K562 (cell line): Measurements from ENCODE around the gene MFSD11. TPM values are rescaled to one million over a fixed set of nuclear protein-coding genes. Genes with fewer than 3 reads are reported as not detected.

Experiments
- ARID2 ChIP-seq: fragments of 450-650 bp; IDR thresholded peaks from 2 replicates; pipeline ENCODE4 v1.6.1; 2017; ENCODE audit warnings: antibody characterized with exemption, mild to moderate bottlenecking
- E2F5 ChIP-seq: sonication (generic); formaldehyde crosslinking; IDR thresholded peaks from 2 replicates; pipeline ENCODE4 v1.8.0; 2022; ENCODE audit warnings: mild to moderate bottlenecking, missing genetic modification reagents
- HEY1 ChIP-seq: fragments of 250-450 bp; sonication (Bioruptor Pico); IDR thresholded peaks from 2 replicates; pipeline ENCODE4 v1.5.0; 2020; ENCODE audit warnings: mild to moderate bottlenecking, moderate library complexity, borderline replicate concordance
- HMGN3 ChIP-seq: IDR thresholded peaks from 2 replicates; pipeline ENCODE4 v1.6.1; 2011; ENCODE audit warnings: borderline replicate concordance, low read depth, mild to moderate bottlenecking, mixed read lengths, low read length; ENCODE audit not compliant: insufficient read length; ENCODE audit errors: extremely low read depth
- IRF2 ChIP-seq: sonication (generic); formaldehyde crosslinking; IDR thresholded peaks from 2 replicates; pipeline ENCODE4 v1.8.1; 2022; ENCODE audit warnings: mild to moderate bottlenecking, missing genetic modification reagents
- NFE2 ChIP-seq: IDR thresholded peaks from 2 replicates; pipeline ENCODE4 v1.6.1; 2014; ENCODE audit warnings: antibody characterized with exemption, low read depth
- POLR2B ChIP-seq: fragments of 450-650 bp; IDR thresholded peaks from 2 replicates; pipeline ENCODE4 v1.6.1; 2018; ENCODE audit warnings: low read depth; ENCODE audit not compliant: partially characterized antibody
- PTBP1 ChIP-seq: fragments of 200-400 bp; formaldehyde crosslinking; IDR thresholded peaks from 2 replicates; pipeline ENCODE4 v1.6.1; 2017; ENCODE audit warnings: low read depth, low read length
- RAD21 ChIP-seq, 2 experiments: fragments of 250-450 bp in 1 of 2; fragments of 450-650 bp in 1 of 2; sonication (Bioruptor Pico) in 1 of 2; formaldehyde crosslinking in 1 of 2; IDR thresholded peaks in 1 of 2; conservative IDR thresholded peaks in 1 of 2; 2 replicates each; pipeline versions ENCODE4 v1.4.0 to v1.8.0; 2020 to 2022; ENCODE audit warnings: mild to moderate bottlenecking in 2 of 2, moderate library complexity in 1 of 2
- RREB1 ChIP-seq: fragments of 250-450 bp; sonication (Bioruptor Pico); IDR thresholded peaks from 2 replicates; pipeline ENCODE4 v1.4.0; 2020
- SIRT6 ChIP-seq: IDR thresholded peaks from one replicate; pipeline ENCODE4 v1.6.1; 2012; ENCODE audit warnings: low read depth, mild to moderate bottlenecking, control low read depth, inconsistent platforms, low read length, moderate library complexity
- SMAD4 ChIP-seq: fragments of 250-450 bp; sonication (Bioruptor Pico); conservative IDR thresholded peaks from 2 replicates; pipeline ENCODE4 v1.8.0; 2021; ENCODE audit warnings: inconsistent platforms, mild to moderate bottlenecking, moderate library complexity
- SMC3 ChIP-seq: conservative IDR thresholded peaks from 2 replicates; pipeline ENCODE4 v1.6.1; 2011; ENCODE audit warnings: low read depth, low read length, improper control_type of control experiment; ENCODE audit not compliant: insufficient read depth
- ZFP1 ChIP-seq: fragments of 450-650 bp; formaldehyde crosslinking; IDR thresholded peaks from 2 replicates; pipeline ENCODE4 v1.4.0; 2020; ENCODE audit warnings: mild to moderate bottlenecking, mixed read lengths
- ZNF146 ChIP-seq: IDR thresholded peaks from one replicate; pipeline ENCODE4 v1.6.1; 2018; ENCODE audit warnings: missing compliant biosample characterization; ENCODE audit not compliant: unreplicated experiment
- polyA plus RNA-seq, 8 experiments: library from polyadenylated mRNA; depleted of rRNA in 4 of 8; stranded (reverse) in 5 of 8; unstranded in 3 of 8; fragments of >200 nt; fragmentation: Nextera tagmentation in 2 of 8; fragmentation: Illumina TruSeq in 1 of 8; extraction: Ambion mirVana in 2 of 8; extraction: Trizol in 1 of 8; gene quantifications; 2 replicates each; pipeline versions ENCODE4 v1.2.1 to v1.2.3, GENCODE V29; 2011 to 2014; ENCODE audit warnings: inconsistent platforms in 1 of 8, missing spikeins in 1 of 8
- total RNA-seq, 7 experiments: library from RNA; depleted of rRNA in 6 of 7; stranded (reverse); fragments of >200 nt in 6 of 7; fragmentation: Illumina TruSeq in 2 of 7; extraction: Trizol in 2 of 7; gene quantifications; 2 replicates each; pipeline versions ENCODE4 v1.2.1 to v1.2.3, GENCODE V29; 2011 to 2021; ENCODE audit warnings: low replicate concordance in 1 of 7

Gene MFSD11
- total and polyA plus RNA-seq, 9 of the 15 experiments (the other 6 are each of a cell fraction or from before 2014, with no cell fraction given): 14.4 to 24.5 (median 19.9) TPM

GRCh38 chr17:76737676-76738467, at the start of gene MFSD11 (continued):
- no peak for TF ChIP-seq RREB1 (CRISPR knock-in tag)
- peak; percentile 86 for TF ChIP-seq SMAD4 (CRISPR knock-in tag)
- TF ChIP-seq POLR2B: peak; percentile 18
- no peak for TF ChIP-seq PTBP1
- no peak for TF ChIP-seq SMC3
- no peak for TF ChIP-seq ARID2
- TF ChIP-seq ZNF146: no peak
- 0 out of 4 replicates have a peak, but pooled peaks of 1 of the 2 experiments have one; percentile 3 for TF ChIP-seq RAD21 (CRISPR knock-in tag; conservative IDR thresholded peaks at IDR 0.05 in 1 of 2, IDR thresholded peaks at IDR 0.05 in 1 of 2)
- TF ChIP-seq SIRT6: no peak
- no peak for TF ChIP-seq HEY1
- TF ChIP-seq IRF2 (CRISPR knock-in tag): no peak
- no peak for TF ChIP-seq E2F5 (CRISPR knock-in tag)
- TF ChIP-seq NFE2: 0 out of 2 replicates have a peak, but pooled peaks have one; percentile 9
- TF ChIP-seq ZFP1 (CRISPR knock-in tag): no peak
- peak; percentile 87 for TF ChIP-seq HMGN3
